Heart left ventricle (tissue), 16 donors: ENCODE results near the gene DNM3. TPM values are rescaled to one million over a fixed set of nuclear protein-coding genes. Genes with fewer than 3 reads are reported as not detected.

ENCODE experiments used
- ATAC-seq, 4 donors: fragments of 200-7000 bp; cut with Tn5 transposase; one replicate each; pipeline ENCODE4 v1.9.1; 2020 to 2022; ENCODE audit warnings: moderate library complexity in 4 of 4, mild to moderate bottlenecking in 3 of 4, moderate number of reproducible peaks in 1 of 4
- DNase-seq, 5 donors: peaks; one replicate each; pipeline ENCODE4 v3.0.0-alpha.2; 2020
- H3K27ac ChIP-seq, 12 donors: fragments of 200-600 bp; sonication (generic) in 4 of 12; one replicate each; pipeline versions ENCODE4 v1.5.0 to v1.8.0; 2016 to 2022; ENCODE audit warnings: mild to moderate bottlenecking in 2 of 12
- H3K27me3 ChIP-seq, 9 donors: fragments of 200-600 bp; sonication (generic) in 2 of 9; one replicate each; pipeline versions ENCODE4 v1.5.1 to v1.8.0; 2016 to 2022; ENCODE audit warnings: mild to moderate bottlenecking in 3 of 9
- H3K36me3 ChIP-seq, 9 donors: fragments of 200-600 bp; sonication (generic) in 2 of 9; one replicate each; pipeline versions ENCODE4 v1.5.0 to v1.8.0; 2018 to 2022; ENCODE audit warnings: mild to moderate bottlenecking in 2 of 9
- H3K4me1 ChIP-seq, 12 donors: fragments of 200-600 bp; sonication (generic) in 4 of 12; one replicate each; pipeline versions ENCODE4 v1.5.0 to v1.8.0; 2016 to 2022; ENCODE audit warnings: mild to moderate bottlenecking in 3 of 12
- H3K4me3 ChIP-seq, 12 donors: fragments of 200-600 bp; sonication (generic) in 4 of 12; one replicate each; pipeline versions ENCODE4 v1.5.0 to v1.8.0; 2017 to 2022; ENCODE audit warnings: mild to moderate bottlenecking in 9 of 12, moderate library complexity in 4 of 12
- H3K9me3 ChIP-seq, 12 donors: fragments of 200-600 bp; sonication (generic) in 4 of 12; one replicate each; pipeline versions ENCODE4 v1.5.0 to v1.8.0; 2016 to 2022; ENCODE audit warnings: mild to moderate bottlenecking in 1 of 12
- CTCF ChIP-seq, 12 donors: fragments of 200-600 bp; sonication (generic) in 4 of 12; IDR thresholded peaks; one replicate each; pipeline versions ENCODE4 v1.5.0 to v1.8.0; 2018 to 2022; ENCODE audit warnings: antibody characterized with exemption in 12 of 12, mild to moderate bottlenecking in 5 of 12
- POLR2A ChIP-seq, 2 donors: fragments of 450-650 bp; IDR thresholded peaks; one replicate each; pipeline ENCODE4 v1.6.1; 2017; ENCODE audit warnings: antibody characterized with exemption in 2 of 2, mild to moderate bottlenecking in 2 of 2, moderate library complexity in 2 of 2
- WGBS, 4 donors: extraction: QIAGEN DNeasy Blood & Tissue Kit in 2 of 4; methylation state at CpG; one replicate each; pipeline versions ENCODE4 v1.1.5 to v1.1.7; 2013 to 2018; 5-methylcytosine and 5-hydroxymethylcytosine counted together
- intact Hi-C, 10 donors: fragments of 100-400 bp; cut with DNase I; formaldehyde crosslinking; loops; one replicate each; pipeline versions ENCODE4 v1.11.1 to v1.14.2; 2022
- polyA plus RNA-seq, 2 donors: library from polyadenylated mRNA; stranded (reverse); fragments of 200-250 nt; gene quantifications; one replicate each; pipeline ENCODE4 v1.2.3, GENCODE V29; 2013
- total RNA-seq, 9 donors: library from RNA; depleted of rRNA in 2 of 9; stranded (reverse); fragments of >200 nt in 2 of 9; fragmentation: NEBNext Ultra II Directional in 3 of 9; extraction: Animal tissue kit (Norgen Biotek cat#: 25700) in 3 of 9; gene quantifications; one replicate each; pipeline versions ENCODE4 v1.1.0 to v1.2.4, GENCODE V29; 2016 to 2023
- donor health status: ischemic (EF 13 %, LVEDD 7.1; RV severe dilation, severe dysfunction).
- donor health status: healthy with polysubstance abuse.
- donor health status: DM: no; HTN: yes; CAD: no.
- donor health status: DM: no; HTN: no; CAD: no.
- donor health status: ischemic (EF 25% LVEDD 6.9; RV normal size, moderate dysfunction).
- donor health status: ischemic (EF 25% LVEDD 5.7; RV mildly dilated, moderate dysfunction).
- donor health status: healthy.
- donor health status: DM: yes; HTN: yes; CAD: no.
- donor health status: ischemic (EF 35%, LVEDD 5.7; RV mildly dilated, moderate dysfunction).
- donor health status: nonischemic (EF 11% LVEDD 7.7; RV severe dilation, severe dysfunction).
- donor health status: DM: yes; HTN: yes; CAD: no.
- donor health status: PGD.
- donor health status: ischemic (EF 29% LVEDD 5.4; RV normal size, mild dysfunction).
- donor health status: nonischemic (EF 23%, LVEDD 6.1; RV moderate dilation, normal function).

The DNM3 gene
- total and polyA plus RNA-seq, 11 donors, result 0.44 to 3.9 (median 1.9) TPM

DNA sequence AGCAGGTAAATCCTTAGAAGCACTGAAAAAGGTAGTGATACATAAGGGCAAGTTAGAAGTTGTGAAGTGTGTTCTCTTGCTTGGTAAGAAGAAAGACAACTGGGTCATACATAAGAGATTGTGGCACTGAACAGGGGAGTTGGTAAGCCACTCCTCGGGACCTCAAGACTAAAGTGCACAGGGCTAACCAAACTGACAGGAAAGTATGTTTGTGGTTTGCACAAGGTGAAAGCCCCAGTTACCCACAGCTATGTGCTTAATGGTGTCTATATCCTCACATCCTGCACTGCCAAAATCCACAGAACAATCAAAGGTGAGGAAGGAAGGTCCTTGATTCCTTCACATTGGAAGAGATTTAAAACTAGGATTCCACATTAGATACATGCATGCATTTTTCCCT is 276.5 kb downstream of the DNM3 start:
- ATAC-seq (no peak), DNase-seq (no peak)
- intact Hi-C loops, result no loop called here
- Histone ChIP-seq H3K36me3 (no peaks in the 10 kb centered on the region), H3K27me3 (no peaks in the 10 kb centered on the region), H3K4me1 (peaks cover 0 to 13% (median 0%) of the 10 kb centered on the region in 12 donors), H3K9me3 (no peaks in the 10 kb centered on the region), H3K27ac (no peak overlapping the region), H3K4me3 (no peak overlapping the region)
- TF ChIP-seq CTCF (IDR thresholded peaks at IDR 0.05) (no peak), POLR2A (IDR thresholded peaks at IDR 0.05) (no peak)
- WGBS, 4 donors, result 88 to 94% (median 91%) methylated on average over 1 of the region's 1 CpG

GRCh38 chr1:172118618-172119017 is 277.3 kb downstream of the DNM3 start:
- ATAC-seq, result no peak
- Histone ChIP-seq H3K27me3 (no peaks in the 10 kb centered on the region), H3K9me3 (no peaks in the 10 kb centered on the region), H3K36me3 (no peaks in the 10 kb centered on the region), H3K4me1 (peaks cover 0 to 15% (median 0%) of the 10 kb centered on the region in 12 donors), H3K4me3 (no peak overlapping the region), H3K27ac (no peak overlapping the region)
- no peak for DNase-seq
- intact Hi-C loops, result no loop called here
- WGBS, 4 donors, result 86 to 95% (median 90%) methylated on average over 3 of the region's 3 CpGs
- no peak for TF ChIP-seq CTCF (IDR thresholded peaks at IDR 0.05)

- no peak for DNase-seq
- Histone ChIP-seq H3K9me3 (no peaks in the 10 kb centered on the region), H3K27me3 (no peaks in the 10 kb centered on the region), H3K4me3 (no peak overlapping the region), H3K27ac (no peak overlapping the region), H3K4me1 (peaks cover 0 to 15% (median 0%) of the 10 kb centered on the region in 12 donors), H3K36me3 (no peaks in the 10 kb centered on the region)
- no peak for ATAC-seq
- 96 to 97% (median 96%) methylated on average over 10 of the region's 10 CpGs for WGBS, 4 donors
- TF ChIP-seq CTCF (IDR thresholded peaks at IDR 0.05), result no peak
- no peak for TF ChIP-seq POLR2A (IDR thresholded peaks at IDR 0.05)
- intact Hi-C loops, result no loop called here
Measured at GRCh38 chr1:172119184-172119583, 277.9 kb downstream of the DNM3 start.

DNA sequence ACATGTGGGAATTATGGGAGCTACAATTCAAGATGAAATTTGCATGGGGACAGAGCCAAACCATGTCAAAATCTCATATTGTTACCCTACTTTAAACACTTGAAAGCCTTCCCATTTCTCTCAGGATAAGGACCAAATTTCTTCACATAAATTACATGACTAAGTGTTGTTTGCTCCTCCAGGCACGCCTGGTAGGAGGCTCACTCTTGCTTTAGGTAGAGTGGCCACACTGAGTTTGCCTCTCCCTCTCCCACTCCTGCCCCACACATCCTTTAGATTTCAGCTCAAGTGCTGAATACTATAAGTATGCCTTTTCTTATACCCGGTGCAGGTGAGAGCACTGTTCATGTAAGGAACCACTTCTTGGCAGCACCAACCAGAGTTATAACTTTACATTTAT is 279.1 kb downstream of the DNM3 start:
- H3K4me3 ChIP-seq, result no peak overlapping the region
- H3K36me3 ChIP-seq, result no peaks in the 10 kb centered on the region
- intact Hi-C loops, result no loop called here
- H3K27ac ChIP-seq, result no peak overlapping the region
- H3K27me3 ChIP-seq, result no peaks in the 10 kb centered on the region
- peaks cover 0 to 15% (median 0%) of the 10 kb centered on the region in 12 donors for H3K4me1 ChIP-seq
- H3K9me3 ChIP-seq, result no peaks in the 10 kb centered on the region
- DNase-seq (no peak), ATAC-seq (no peak)
- WGBS, 4 donors, result 85 to 93% (median 88%) methylated on average over 2 of the region's 2 CpGs
- TF ChIP-seq CTCF (IDR thresholded peaks at IDR 0.05) (no peak), POLR2A (IDR thresholded peaks at IDR 0.05) (no peak)
